ENCODE results near the gene KIAA1217. TPM values are rescaled to one million over a fixed set of nuclear protein-coding genes. Genes with fewer than 3 reads are reported as not detected.

The KIAA1217 gene
- total and polyA plus RNA-seq, 12 donors = 6.9 to 49.5 (median 38.4) TPM

DNA sequence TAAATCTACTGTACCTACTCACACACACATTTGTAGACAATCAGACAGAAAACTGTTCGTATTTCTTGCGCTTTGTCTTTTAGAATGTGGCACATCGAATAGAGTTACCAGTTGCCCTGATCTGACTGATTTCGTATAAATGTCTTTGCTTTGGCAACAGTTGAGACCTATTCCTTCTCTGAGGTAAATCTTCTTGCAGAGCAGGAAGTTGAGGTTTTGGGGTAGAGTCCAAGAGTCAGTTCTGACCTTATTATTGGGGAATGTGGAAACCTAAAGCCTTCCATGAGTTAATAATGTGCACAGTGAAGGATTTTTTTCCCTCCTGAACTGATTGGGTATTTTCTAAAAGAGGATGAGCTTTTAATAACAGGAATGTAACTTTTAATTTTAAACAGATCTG lies 135.3 kb downstream of the KIAA1217 start:
- H3K27me3 ChIP-seq = no peaks in the 10 kb centered on the region
- TF ChIP-seq, protein P1, sequence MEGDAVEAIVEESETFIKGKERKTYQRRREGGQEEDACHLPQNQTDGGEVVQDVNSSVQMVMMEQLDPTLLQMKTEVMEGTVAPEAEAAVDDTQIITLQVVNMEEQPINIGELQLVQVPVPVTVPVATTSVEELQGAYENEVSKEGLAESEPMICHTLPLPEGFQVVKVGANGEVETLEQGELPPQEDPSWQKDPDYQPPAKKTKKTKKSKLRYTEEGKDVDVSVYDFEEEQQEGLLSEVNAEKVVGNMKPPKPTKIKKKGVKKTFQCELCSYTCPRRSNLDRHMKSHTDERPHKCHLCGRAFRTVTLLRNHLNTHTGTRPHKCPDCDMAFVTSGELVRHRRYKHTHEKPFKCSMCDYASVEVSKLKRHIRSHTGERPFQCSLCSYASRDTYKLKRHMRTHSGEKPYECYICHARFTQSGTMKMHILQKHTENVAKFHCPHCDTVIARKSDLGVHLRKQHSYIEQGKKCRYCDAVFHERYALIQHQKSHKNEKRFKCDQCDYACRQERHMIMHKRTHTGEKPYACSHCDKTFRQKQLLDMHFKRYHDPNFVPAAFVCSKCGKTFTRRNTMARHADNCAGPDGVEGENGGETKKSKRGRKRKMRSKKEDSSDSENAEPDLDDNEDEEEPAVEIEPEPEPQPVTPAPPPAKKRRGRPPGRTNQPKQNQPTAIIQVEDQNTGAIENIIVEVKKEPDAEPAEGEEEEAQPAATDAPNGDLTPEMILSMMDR (IDR thresholded peaks at IDR 0.05) = no peak
- H3K9me3 ChIP-seq = no peaks in the 10 kb centered on the region
- WGBS, 2 donors = 49 to 57% methylated on average over 4 of the region's 4 CpGs
- ATAC-seq = peak in 2 of 8 donors; percentile 18 to 74
- no peaks in the 10 kb centered on the region for H3K36me3 ChIP-seq
- intact Hi-C loops (cut with DNase I) = loop anchor here in 2 of 10 donors (10.0 kb wide), 2 partner anchors 59 to 129 kb away; no protein-coding TSS in a partner anchor
- peak overlapping the region in 7 of 10 donors; percentile 11 to 51 (median 33) for H3K27ac ChIP-seq
- no peak for DNase-seq
- peaks cover 4 to 71% (median 36%) of the 10 kb centered on the region in 9 donors for H3K4me1 ChIP-seq
- no peak overlapping the region for H3K4me3 ChIP-seq

DNA sequence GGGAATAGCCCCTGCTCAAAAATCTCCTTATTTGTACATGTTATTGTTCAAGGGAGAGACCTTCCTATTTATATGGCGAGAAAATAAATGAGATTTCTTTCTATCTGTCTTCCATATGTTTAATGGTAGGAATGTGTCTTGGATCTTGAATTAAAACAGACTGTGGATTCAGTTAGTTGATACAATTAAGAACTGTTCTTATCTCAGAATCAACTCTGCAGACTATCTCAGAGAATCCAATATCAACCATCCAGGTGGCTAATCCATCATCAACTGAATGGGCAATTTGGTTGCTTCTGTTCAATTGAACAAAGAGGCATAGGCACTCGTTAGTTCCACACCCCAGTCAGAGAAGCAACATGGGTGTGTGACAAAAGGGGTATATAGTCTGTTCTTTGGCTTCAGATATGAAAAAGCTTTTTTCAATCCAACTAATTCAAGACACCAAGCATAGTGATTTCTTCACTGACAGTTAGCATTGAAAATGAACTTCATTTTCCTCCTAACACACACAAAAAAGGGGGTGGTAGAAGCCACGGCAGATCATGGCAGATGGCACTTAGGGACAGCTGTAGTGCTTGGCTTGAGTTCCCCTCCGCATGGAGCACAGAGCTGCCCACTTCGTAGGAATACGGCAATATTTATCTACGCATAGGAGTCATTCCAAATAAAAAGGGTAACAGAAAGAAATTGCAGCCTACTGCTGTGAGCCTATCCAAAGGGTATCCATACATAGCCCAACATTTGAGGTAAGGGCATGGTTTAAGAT lies 135.9 kb downstream of the KIAA1217 start:
- H3K4me3 ChIP-seq = no peak overlapping the region
- H3K27me3 ChIP-seq = no peaks in the 10 kb centered on the region
- TF ChIP-seq, protein P1 (IDR thresholded peaks at IDR 0.05) = no peak
- H3K27ac ChIP-seq = peak overlapping the region in 6 of 10 donors; percentile 11 to 51 (median 26)
- DNase-seq (no peak), ATAC-seq (peak in 1 of 8 donors; percentile 18)
- H3K36me3 ChIP-seq = no peaks in the 10 kb centered on the region
- no peaks in the 10 kb centered on the region for H3K9me3 ChIP-seq
- H3K4me1 ChIP-seq = peaks cover 4 to 77% (median 41%) of the 10 kb centered on the region in 9 donors
- 58 to 60% methylated on average over 7 of the region's 7 CpGs for WGBS, 2 donors
- intact Hi-C loops (cut with DNase I) = loop anchor here in 2 of 10 donors (10.0 kb wide), 2 partner anchors 60 to 130 kb away; no protein-coding TSS in a partner anchor

DNA sequence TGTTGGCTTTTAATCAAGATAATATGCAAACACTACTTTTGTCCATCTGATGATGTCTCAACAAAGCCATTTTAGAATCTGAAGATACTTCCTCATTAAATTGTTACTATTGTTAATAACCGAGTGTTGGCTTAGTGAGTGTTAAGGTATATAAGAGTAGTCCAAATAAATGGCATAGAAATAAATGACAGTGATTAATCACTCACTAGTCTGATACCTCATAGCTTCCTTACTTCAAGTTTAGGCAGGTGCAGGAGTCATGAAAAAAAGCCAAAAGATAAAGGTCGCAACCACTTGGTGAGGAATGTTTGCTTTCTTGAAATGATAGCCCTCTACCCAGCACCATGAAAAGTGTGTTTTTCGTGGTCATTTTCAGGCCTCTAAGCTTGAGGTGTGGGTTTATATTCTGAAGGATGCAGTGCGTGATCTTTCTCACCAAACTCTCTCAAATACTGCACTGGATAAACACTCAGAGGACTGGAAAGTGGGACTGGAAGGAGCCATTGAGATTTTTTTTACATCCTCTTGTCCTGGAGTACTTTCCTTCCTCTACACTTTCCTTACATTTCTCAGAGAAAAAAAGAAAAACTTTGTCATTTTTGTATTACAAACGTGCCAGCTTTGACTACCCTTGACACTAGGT lies 138.1 kb downstream of the KIAA1217 start:
- TF ChIP-seq, protein P1 (IDR thresholded peaks at IDR 0.05) = no peak
- Histone ChIP-seq H3K9me3 (no peaks in the 10 kb centered on the region), H3K4me3 (no peak overlapping the region), H3K36me3 (no peaks in the 10 kb centered on the region), H3K27ac (peak overlapping the region in 1 of 10 donors; percentile 7), H3K27me3 (no peaks in the 10 kb centered on the region), H3K4me1 (peaks cover 4 to 75% (median 49%) of the 10 kb centered on the region in 9 donors)
- WGBS, 2 donors = 84 to 86% methylated on average over 5 of the region's 5 CpGs
- no peak for DNase-seq
- ATAC-seq = no peak
- intact Hi-C loops (cut with DNase I) = loop anchor here in 2 of 10 donors (10.0 kb wide), 2 partner anchors 62 to 132 kb away; no protein-coding TSS in a partner anchor

DNA sequence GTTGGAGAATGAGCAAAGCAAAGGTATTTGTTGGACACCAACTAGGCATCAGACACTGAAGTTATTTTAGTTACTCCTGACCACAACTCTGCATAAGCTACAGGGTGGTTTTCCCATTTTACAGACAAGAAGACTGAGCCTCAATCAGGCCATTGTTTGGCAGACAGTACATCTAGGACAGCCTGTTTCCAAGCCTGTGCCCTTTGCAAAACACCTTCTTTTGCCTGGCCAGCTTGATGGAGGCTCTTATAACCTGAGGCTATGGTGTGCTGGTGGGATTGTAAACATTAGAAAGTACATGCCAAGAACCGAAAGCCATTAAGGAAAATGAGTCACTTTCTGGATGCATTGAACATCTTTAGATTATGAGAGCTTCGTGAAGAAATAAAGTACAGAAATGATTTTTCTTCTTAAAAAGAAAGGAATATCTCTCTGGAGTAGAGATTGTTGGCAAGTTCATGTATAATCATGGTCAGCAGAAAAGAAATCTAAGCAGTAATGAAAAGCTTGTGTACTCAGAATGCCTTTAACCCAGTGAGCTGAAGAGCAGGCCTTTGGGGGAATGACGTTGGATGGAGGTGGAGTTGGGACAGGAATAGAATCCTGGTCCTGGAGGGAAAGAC lies 140.6 kb downstream of the KIAA1217 start:
- H3K36me3 ChIP-seq = no peaks in the 10 kb centered on the region
- peaks cover 0 to 59% (median 36%) of the 10 kb centered on the region in 9 donors for H3K4me1 ChIP-seq
- peak overlapping the region in 5 of 10 donors; percentile 12 to 61 (median 47) for H3K27ac ChIP-seq
- H3K4me3 ChIP-seq = no peak overlapping the region
- ATAC-seq = peak in 4 of 8 donors; percentile 40 to 55 (median 46)
- intact Hi-C loops (cut with DNase I) = loop anchor here in 3 of 10 donors (10.0 kb wide), 3 partner anchors 65 to 355 kb away; no protein-coding TSS in a partner anchor
- WGBS, 2 donors = 38 to 52% methylated on average over 3 of the region's 3 CpGs
- no peaks in the 10 kb centered on the region for H3K27me3 ChIP-seq
- TF ChIP-seq, protein P1 (IDR thresholded peaks at IDR 0.05) = no peak
- DNase-seq = no peak
- no peaks in the 10 kb centered on the region for H3K9me3 ChIP-seq

Measured in heart right ventricle (tissue), 16 donors.